ENCODE measurements around the gene TIMM17A. TPM values are rescaled to one million over a fixed set of nuclear protein-coding genes. Genes with fewer than 3 reads are reported as not detected.
"Not testable (repeated sequence)": the region's sequence is repeated elsewhere in the genome, so short reads cannot be mapped to it uniquely, and the experiment has no call there.

Gene TIMM17A
- total RNA-seq, 1 donor from 2014 or later: 82.8 TPM

- DNase-seq (ENCODE audit: low read depth, low spot score): no peak
Measured at GRCh38 chr1:202014060-202014459, 58.8 kb downstream of the TIMM17A start.

DNA sequence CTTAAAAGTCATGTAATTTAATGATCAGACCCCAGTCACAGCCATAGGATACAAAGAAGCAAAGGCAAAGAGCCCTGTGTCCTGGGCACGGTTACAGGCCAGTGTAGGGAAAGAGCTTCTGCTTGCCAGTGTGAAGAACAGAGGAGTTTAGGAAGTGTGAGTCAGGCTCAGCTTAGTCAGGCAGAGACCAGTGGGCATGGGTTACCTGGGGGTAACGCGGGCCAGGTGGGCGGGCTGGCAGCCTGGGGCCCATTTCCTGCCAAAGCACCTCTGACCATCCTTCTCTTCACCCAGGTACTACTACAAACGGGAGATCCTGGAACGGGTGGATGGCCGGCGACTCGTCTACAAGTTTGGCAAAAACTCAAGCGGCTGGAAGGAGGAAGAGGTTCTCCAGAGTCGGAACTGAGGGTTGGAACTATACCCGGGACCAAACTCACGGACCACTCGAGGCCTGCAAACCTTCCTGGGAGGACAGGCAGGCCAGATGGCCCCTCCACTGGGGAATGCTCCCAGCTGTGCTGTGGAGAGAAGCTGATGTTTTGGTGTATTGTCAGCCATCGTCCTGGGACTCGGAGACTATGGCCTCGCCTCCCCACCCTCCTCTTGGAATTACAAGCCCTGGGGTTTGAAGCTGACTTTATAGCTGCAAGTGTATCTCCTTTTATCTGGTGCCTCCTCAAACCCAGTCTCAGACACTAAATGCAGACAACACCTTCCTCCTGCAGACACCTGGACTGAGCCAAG lies 59.8 kb downstream of the TIMM17A start:
- no peak for DNase-seq (ENCODE audit: low read depth, low spot score)

GRCh38 chr1:202015662-202015937 lies 60.3 kb downstream of the TIMM17A start:
- DNase-seq (ENCODE audit: low read depth, low spot score): no peak

DNA sequence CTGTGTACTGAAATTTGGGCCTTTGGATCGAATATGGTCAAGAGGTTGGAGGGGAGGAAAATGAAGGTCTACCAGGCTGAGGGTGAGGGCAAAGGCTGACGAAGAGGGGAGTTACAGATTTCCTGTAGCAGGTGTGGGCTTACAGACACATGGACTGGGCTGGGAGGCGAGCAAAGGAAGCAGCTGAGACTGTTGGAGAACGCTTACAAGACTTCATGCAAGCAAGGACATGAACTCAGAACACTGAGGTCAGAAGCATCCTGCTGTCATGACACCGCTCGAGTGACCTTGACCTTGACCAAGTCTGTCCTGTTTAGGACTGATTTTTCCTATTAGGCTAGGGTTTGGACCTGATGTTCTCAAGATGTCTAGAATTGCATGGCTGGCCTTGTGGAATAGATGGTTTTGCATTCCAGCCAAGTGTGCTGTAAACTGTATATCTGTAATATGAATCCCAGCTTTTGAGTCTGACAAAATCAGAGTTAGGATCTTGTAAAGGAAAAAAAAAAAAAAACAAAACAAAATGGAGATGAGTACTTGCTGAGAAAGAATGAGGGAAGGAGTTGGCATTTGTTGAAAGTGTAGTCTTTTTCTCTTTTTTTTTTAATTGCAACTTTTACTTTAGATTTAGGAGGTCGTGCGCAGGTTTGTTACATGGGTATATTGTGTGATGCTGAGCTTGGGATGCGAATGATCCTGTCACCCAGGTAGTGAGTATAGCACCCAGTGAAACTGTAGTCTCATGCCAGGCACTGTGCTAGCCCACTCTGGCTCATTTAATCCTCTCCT lies 60.9 kb downstream of the TIMM17A start:
- DNase-seq (ENCODE audit: low read depth, low spot score): no peak

GRCh38 chr1:202016811-202017748 lies 61.8 kb downstream of the TIMM17A start:
- DNase-seq (ENCODE audit: low read depth, low spot score): no peak

DNA sequence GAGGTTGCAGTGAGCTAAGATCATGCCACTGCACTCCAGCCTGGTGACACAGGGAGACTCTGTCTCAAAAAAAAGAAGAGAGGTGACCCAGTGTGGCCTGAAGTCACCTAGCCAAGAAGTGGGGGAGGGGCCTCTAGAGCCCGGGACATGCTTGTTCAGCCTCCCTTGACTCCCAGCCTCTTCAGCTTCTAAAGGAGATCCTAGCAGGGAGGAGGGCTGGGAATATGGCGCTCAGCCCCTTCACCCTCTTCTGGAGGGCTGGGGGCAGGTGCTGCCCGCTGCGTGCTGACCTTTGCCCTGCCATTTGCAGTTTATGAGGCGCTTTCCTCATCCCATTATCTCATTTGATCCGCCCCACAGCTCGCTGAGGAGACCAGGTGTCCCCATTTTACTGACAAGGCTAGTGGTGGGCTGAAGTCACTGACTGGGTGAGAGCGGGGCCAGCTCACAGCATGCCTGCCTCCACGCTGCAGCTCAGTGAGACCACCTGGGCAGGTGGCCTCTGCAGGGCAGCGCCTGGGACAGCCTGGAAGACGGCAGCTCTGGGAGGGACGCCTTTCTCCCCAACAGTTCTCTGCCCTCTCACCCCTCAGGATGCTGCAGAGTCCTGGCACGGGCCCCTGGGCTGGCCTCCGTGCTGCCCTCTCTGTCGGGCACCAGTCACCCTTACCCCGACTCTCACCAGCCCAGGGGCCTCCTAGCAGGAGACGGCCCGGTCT lies 62.6 kb downstream of the TIMM17A start:
- no peak for DNase-seq (ENCODE audit: low read depth, low spot score)

- DNase-seq (ENCODE audit: low read depth, low spot score): no peak
Measured at GRCh38 chr1:202018468-202019234, 63.3 kb downstream of the TIMM17A start.

DNA sequence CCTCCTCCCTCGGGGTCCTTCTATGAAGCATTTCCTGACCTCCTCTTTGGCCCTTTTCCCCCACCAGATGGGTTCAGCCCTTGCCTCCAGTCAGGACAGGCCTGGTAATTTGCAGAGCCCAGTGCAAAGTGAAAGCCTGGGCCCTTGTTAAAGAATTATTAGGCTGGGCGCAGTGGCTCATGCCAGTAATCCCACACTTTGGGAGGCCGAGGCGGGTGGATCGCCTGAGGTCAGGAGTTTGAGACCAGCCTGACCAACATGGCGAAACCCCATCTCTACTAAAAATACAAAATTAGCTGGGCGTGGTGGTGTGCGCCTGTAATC lies 63.9 kb downstream of the TIMM17A start:
- not testable (repeated sequence) for DNase-seq (ENCODE audit: low read depth, low spot score)

Other genes starting within 250 kb of the TIMM17A start
- 24.9 and 37.7 TPM in 2 replicates for gene IPO9, start 126.3 kb upstream of the TIMM17A start, total RNA-seq
- 10.1 and 10.4 TPM in 2 replicates for gene SHISA4, start 66.6 kb upstream of the TIMM17A start, total RNA-seq
- gene LMOD1, start 9.0 kb upstream of the TIMM17A start, total RNA-seq: under 0.01 and 0.07 TPM in 2 replicates
- gene RNPEP, start 27.1 kb downstream of the TIMM17A start, total RNA-seq: 53.5 and 55.4 TPM in 2 replicates
- 0.07 and 0.11 TPM in 2 replicates for gene ELF3, start 55.1 kb downstream of the TIMM17A start, total RNA-seq
- gene GPR37L1, start 167.4 kb downstream of the TIMM17A start, total RNA-seq: not detected in 2 replicates
- gene ARL8A, start 189.2 kb downstream of the TIMM17A start, total RNA-seq: 28.1 and 29.5 TPM in 2 replicates
- gene PTPN7, start 205.1 kb downstream of the TIMM17A start, total RNA-seq: 0.40 TPM in 1 of 2 replicates, not detected in the other
- not detected in 2 replicates for gene LGR6, start 238.3 kb downstream of the TIMM17A start, total RNA-seq